Type B pancreatic cell (in vitro differentiated cells): ENCODE results near the gene HSPB2. TPM values are rescaled to one million over a fixed set of nuclear protein-coding genes. Genes with fewer than 3 reads are reported as not detected.
A peak's percentile ranks its signal among the peaks of the same experiment; 100 is the strongest.

Experiments
- DNase-seq: peaks from one replicate; pipeline ENCODE4 v3.0.0; 2021; ENCODE audit warnings: mixed read lengths; ENCODE audit not compliant: unreplicated experiment; ENCODE audit errors: extremely low spot score
- H3K27ac Mint-ChIP-seq: 2 replicates; pipeline ENCODE4 v1.8.0; 2021; ENCODE audit warnings: mild to moderate bottlenecking, mixed read lengths
- H3K27me3 Mint-ChIP-seq: 2 replicates; pipeline ENCODE4 v1.8.0; 2021; ENCODE audit warnings: mixed read lengths
- H3K36me3 Mint-ChIP-seq: 2 replicates; pipeline ENCODE4 v1.8.0; 2021; ENCODE audit warnings: mixed read lengths
- H3K4me1 Mint-ChIP-seq: one replicate; pipeline ENCODE4 v1.8.0; 2021; ENCODE audit warnings: mixed read lengths; ENCODE audit not compliant: unreplicated experiment
- H3K4me3 Mint-ChIP-seq: 2 replicates; pipeline ENCODE4 v1.8.0; 2021; ENCODE audit warnings: mild to moderate bottlenecking, mixed read lengths
- H3K9me3 Mint-ChIP-seq: 2 replicates; pipeline ENCODE4 v1.8.0; 2021; ENCODE audit warnings: mixed read lengths
- CTCF ChIP-seq: fragments of 200-600 bp; sonication (generic); conservative IDR thresholded peaks from 2 replicates; pipeline ENCODE4 v1.5.0; 2021; ENCODE audit warnings: antibody characterized with exemption, mild to moderate bottlenecking
- long read RNA-seq: library from polyadenylated mRNA; unstranded; transcript quantifications from one replicate; pipeline ENCODE4 v2.0.0, GENCODE V29; 2020
- total RNA-seq: library from RNA; stranded (reverse); gene quantifications from 2 replicates; pipeline ENCODE4 v1.2.1, GENCODE V29; 2021; ENCODE audit warnings: low replicate concordance

Gene HSPB2
- total RNA-seq = not detected in 2 replicates
- long read RNA-seq = 0 reads

GRCh38 chr11:111912535-111912934 lies at the start of gene HSPB2:
Gene HSPB2, plus strand, starts transcription at chr11:111912734. Its CDS starts 96 bp downstream, at chr11:111912830.
- TF ChIP-seq CTCF = no peak
- no peaks in the 10 kb centered on the region for H3K36me3 Mint-ChIP-seq
- no peak within 1 kb of the TSS for H3K4me3 Mint-ChIP-seq
- no peak for DNase-seq
- H3K27me3 Mint-ChIP-seq = peaks cover 4% of the 10 kb centered on the region
- H3K9me3 Mint-ChIP-seq = no peaks in the 10 kb centered on the region
- peaks cover 22% of the 10 kb centered on the region for H3K4me1 Mint-ChIP-seq
- peak within 1 kb of the TSS; percentile 46 for H3K27ac Mint-ChIP-seq

GRCh38 chr11:111870113-111870512 lies 42.4 kb upstream of the HSPB2 start:
- Mint-ChIP-seq H3K9me3 (no peaks in the 10 kb centered on the region), H3K4me1 (peaks cover 9% of the 10 kb centered on the region), H3K4me3 (peak overlapping the region; percentile 30), H3K27ac (no peak overlapping the region), H3K27me3 (no peaks in the 10 kb centered on the region), H3K36me3 (peaks cover 13% of the 10 kb centered on the region)
- TF ChIP-seq CTCF = no peak
- DNase-seq = no peak

GRCh38 chr11:111870522-111870885 lies 42.0 kb upstream of the HSPB2 start:
- Mint-ChIP-seq H3K4me1 (peaks cover 9% of the 10 kb centered on the region), H3K27ac (peak overlapping the region; percentile 82), H3K27me3 (no peaks in the 10 kb centered on the region), H3K36me3 (peaks cover 13% of the 10 kb centered on the region), H3K9me3 (no peaks in the 10 kb centered on the region), H3K4me3 (peak overlapping the region; percentile 95)
- no peak for TF ChIP-seq CTCF
- no peak for DNase-seq

GRCh38 chr11:111870886-111871692 lies 41.4 kb upstream of the HSPB2 start, which contains the start of gene ALG9:
Gene ALG9, minus strand, starts transcription at chr11:111871581. Its CDS starts 99 bp downstream, at chr11:111871482.
- no peaks in the 10 kb centered on the region for H3K9me3 Mint-ChIP-seq
- peak within 1 kb of the TSS; percentile 95 for H3K4me3 Mint-ChIP-seq
- H3K27ac Mint-ChIP-seq = peak within 1 kb of the TSS; percentile 82
- peaks cover 9% of the 10 kb centered on the region for H3K4me1 Mint-ChIP-seq
- peaks cover 13% of the 10 kb centered on the region for H3K36me3 Mint-ChIP-seq
- peak; percentile 62 for TF ChIP-seq CTCF
- DNase-seq = peak; percentile 83
- H3K27me3 Mint-ChIP-seq = no peaks in the 10 kb centered on the region

GRCh38 chr11:111871693-111872161 lies 40.8 kb upstream of the HSPB2 start:
- DNase-seq = no peak
- Mint-ChIP-seq H3K36me3 (peaks cover 9% of the 10 kb centered on the region), H3K4me1 (peaks cover 9% of the 10 kb centered on the region), H3K27me3 (no peaks in the 10 kb centered on the region), H3K9me3 (no peaks in the 10 kb centered on the region), H3K4me3 (peak overlapping the region; percentile 95), H3K27ac (peak overlapping the region; percentile 81)
- TF ChIP-seq CTCF = no peak
